Activated CD4-positive, alpha-beta T cell treated with anti-CD3 and anti-CD28 coated beads for 24 hours (primary cell): ENCODE measurements around the gene MBNL2.

Source experiments
- DNase-seq, 2 donors: peaks; one replicate each; pipeline ENCODE4 v3.0.0-alpha.2; 2020; ENCODE audit warnings: low read depth in 2 of 2

The MBNL2 gene

DNA sequence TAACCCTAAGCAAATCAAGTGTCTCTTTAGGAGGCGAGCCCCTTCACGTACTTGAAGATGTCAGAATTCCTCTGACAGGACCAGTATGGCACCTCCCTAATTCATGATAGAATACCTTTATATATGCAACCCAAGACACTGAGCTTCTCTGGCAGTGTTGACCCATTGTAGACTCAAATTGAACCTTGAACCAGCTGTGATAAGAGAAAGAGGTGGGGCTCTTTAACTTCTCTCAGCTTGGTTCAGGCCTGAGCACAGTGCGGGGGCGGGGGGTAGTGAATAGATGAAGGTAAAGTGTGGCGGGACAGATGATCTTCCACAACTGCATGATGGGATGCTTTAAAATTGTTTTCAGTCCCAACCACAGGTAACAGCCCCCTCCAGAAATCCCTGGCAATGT is 12.1 kb downstream of the MBNL2 start:
- no peak for DNase-seq

DNA sequence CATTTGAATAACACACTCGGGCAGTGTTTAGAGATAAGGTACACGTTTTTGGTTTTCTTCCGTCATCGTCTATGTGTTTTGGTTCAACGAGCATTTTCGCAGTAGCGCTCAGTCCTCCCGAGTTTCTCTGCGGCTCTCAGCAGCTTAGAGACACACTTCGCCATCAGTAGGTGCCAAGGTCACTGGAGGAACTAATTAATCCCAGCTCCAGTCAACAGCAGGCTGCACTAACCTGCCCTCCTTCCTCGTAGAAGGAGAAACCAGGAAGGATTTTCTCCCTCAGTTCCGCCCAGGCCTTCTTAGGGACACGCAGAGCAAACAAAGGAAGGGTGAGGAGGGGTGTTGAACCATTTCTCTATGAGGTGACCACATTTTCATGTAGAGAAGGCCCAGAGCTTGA is 12.6 kb downstream of the MBNL2 start:
- DNase-seq = no peak

DNA sequence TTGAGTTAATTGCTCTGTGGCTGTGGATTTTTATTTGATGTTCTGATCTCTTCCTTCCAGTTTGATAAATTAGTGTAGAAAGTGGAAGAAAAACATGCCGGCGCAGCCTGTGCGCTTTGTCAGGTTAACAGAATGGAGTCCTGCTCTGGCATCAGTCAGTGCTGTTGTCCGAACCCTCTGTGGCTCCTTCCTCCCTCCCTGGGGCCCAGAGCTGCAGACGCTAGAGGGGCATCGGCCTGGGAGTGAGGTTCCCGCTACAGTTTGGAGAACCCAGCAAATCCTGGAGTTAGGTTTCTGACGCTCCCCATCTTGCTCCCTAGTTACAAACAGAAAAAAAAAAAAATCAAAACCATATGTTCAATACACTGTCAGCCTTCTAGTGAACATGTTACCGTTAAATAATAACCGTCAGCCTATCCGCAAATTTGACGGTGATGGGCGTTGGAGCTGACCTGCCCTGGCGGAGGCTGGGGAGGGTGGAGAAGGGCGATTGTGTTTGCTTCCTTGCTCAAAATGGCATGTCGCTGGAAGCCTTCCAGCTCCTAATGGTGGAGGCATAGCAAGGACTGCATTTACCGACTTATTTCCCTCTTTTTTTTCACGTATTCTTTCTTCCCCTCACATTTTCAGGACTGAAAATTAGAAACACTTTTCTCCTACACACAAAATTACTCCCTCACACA is 13.6 kb downstream of the MBNL2 start:
- no peak for DNase-seq

DNA sequence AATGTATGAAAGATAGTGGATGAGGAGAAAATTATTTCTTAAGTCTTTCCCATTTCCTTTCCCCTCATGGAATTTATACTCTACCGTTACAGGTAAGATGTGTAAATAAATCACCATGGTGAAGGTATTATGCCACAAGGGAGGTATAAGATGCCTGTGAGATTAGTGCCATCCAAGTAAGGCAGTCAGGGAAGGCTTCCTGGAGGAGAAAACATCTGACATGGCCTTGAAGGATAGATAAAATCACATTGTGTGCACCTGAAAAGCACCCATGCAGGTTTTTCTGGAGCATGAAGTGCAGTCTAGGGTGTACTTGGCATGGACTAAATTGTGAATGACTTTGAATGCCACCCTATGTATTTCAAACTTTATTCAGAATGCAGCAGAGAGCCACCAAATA is 15.3 kb downstream of the MBNL2 start:
- no peak for DNase-seq

DNA sequence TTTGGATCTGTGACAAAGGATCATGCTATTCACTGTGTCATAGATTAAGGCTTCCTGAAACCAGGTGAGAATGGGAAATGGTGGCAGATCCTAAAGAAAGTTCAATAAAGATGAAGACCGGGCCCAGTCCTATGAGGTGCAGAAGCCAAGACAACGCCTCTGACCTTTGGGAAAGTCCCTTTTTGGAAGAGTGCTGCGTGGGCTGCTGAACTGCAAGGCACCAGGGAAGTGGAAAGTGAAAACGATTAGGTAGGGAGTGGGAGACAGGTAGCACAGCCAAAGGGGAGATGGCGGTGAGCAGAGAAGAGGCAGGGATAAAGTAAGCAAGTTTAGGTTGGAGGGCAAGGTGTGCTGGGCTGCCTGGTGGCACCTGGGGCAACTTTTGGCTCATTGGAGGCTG is 16.3 kb downstream of the MBNL2 start:
- DNase-seq = no peak

DNA sequence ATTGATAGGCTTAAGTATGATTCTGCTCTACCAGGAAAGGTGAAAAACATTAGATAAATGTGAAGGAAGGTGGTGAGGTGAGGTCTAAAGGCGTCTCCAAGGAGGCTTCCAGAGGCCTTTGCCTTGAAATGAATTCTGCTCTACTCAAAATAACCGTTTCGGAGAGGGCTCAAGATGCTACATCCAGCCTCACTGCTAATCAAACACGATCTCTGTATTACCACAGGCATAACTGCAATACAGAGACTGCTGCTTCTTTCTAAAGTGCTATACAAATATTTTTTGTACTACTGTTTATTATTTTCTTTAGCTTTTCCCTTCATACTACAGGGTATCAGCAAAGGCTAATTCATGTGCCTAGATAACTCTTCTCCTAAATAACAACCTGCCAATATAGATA is 16.8 kb downstream of the MBNL2 start:
- no peak for DNase-seq

DNA sequence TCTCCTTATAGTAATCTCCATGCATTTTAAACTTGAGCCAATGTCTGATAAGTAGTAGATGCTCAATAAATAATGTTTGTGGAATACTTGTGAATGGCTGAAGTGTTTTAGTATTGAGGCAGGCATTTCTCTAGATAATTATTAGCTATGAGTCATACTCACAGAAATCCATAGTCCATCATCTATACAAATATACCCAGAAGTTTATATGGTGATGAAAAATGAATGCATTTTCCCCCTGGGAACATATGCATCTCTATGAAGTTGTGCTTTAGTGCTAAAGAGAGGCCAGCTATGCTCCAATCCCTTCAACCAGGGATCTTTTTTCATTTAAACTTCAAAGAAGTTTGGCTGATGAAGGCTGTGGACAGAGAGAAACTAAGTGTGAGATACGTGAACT is 17.2 kb downstream of the MBNL2 start:
- DNase-seq = no peak

DNA sequence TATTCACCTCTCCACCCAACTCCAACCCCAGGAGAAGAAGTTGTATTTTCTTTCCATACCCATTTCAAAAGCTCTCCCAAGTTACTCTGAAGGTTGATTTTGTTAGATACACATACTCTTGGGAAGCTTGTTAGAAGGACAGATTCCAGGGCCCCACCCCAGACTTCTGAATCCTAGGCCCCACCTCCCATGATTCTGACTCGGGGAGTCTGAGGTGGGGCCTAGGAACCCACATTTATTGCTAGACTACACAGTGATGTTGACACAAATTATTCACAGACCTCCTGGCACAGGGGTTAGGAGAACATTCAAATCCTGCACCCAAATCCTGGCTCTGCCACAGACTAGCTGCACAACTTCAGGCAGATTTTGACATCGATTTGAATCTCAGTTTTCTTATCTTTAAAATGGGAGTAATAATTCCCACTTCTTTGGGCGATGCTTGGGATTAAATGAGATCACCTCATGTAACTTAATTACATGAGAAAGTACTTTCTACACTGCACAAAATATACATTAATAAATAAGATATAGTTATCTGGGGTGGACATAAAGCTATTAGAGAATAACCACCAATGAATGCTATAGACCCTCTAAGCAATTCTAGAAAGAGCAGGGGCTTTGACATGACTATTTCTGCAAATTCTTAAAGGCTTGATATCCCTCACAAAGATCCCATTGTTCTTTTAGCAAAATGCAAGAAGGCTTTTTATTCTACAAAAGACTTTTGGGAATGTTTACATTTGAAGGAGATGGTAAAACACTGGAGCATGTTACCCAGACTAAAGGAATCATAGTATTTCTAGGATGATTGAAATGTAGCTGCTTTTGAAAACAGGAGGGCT is 18.0 kb downstream of the MBNL2 start:
- no peak for DNase-seq

DNA sequence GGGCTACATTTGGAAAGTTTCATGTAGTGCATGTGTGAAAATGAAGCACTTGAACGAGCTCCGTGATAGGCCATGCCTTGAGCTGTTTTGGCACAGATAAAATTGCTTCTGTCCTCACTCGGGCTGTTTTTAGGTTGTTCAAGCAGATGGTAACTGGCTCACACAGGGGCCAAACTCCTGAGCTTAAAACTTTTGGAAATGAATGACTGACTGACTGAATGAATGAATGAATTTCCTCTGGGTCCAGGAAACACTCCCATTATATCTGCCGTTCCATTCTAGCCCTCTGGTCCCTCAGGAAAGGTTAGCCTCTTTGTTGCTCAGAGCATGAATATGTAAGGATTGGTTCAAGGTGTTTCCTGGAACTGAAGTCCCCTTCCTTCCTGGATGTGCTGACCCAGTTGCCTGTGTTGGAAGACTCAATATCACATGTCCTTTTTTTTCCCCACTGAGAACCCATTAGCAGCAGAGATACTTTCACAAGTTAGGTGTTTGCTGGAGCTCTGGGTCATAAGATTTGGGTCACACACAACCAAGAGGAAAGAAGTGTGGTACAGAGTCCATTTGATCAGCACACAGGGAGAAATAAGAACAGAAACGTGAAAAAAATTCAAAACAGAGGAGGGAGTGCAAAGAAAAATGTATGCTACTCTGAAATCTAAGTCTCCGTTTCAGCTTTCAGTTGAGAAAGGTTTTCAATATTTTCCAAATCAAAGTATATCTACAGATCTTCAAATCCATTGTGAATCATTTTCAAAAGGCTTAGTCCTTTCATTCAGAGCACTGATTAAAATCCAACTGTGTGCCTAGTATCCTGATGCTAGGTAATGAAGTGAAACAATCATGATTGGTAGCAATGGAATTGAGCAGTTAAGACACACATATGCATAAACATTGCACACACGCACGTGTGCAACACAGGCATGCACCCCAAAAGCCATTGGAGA is 18.9 kb downstream of the MBNL2 start:
- DNase-seq = no peak

DNA sequence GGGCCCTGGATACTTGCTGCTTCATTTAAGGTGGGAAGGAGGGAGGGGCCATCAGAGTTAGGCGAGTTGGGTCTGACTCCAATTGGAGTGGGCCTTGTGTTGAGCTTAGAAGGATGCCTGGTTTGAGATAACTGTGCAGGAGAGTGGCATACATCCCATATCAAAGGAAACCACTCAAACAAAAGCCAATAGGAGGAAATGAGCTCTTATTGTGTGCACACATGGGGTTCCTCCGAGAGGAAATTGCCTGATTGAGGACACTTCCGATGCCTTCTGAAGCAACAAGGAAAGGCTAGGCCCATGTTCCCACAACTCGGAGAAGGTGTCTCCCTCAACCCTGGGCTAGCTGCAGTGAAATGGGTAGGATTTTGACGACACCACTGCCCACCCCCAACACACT is 19.6 kb downstream of the MBNL2 start:
- DNase-seq = no peak

DNA sequence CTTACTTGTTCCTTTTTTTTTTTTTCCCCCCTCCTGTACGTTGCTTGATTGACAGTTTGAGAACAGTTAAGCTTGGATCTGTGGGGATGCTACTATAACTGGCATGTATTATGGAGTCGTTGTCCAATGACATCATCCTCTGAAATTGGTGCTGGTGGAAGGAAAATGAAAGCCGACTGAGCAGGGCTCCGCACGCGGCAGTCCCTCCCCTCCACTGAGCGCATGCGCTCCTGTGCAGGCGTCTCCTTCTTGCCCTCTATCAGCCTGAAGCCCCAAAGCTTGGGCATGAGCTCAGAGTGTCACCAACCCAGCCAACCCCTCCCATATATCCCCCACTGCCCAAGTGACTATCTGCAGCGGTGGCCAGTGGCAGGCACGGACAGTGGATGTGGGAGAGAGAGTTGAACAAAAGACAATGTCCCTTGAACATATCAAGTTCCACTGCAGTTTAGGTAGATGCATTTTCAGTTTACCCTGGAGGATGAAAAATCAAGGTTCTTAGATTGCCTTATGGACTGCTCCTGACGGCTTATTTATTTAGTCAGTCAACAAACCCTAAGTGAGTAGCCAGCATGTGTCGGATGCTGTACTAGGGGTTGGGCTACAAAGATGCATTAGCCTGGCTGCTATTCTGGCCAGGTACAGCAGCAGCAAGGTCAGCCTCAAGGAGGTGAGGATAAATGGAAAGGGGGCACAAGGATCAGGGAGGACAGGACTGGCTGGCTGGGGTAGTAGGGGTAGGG is 20.8 kb downstream of the MBNL2 start:
- no peak for DNase-seq

DNA sequence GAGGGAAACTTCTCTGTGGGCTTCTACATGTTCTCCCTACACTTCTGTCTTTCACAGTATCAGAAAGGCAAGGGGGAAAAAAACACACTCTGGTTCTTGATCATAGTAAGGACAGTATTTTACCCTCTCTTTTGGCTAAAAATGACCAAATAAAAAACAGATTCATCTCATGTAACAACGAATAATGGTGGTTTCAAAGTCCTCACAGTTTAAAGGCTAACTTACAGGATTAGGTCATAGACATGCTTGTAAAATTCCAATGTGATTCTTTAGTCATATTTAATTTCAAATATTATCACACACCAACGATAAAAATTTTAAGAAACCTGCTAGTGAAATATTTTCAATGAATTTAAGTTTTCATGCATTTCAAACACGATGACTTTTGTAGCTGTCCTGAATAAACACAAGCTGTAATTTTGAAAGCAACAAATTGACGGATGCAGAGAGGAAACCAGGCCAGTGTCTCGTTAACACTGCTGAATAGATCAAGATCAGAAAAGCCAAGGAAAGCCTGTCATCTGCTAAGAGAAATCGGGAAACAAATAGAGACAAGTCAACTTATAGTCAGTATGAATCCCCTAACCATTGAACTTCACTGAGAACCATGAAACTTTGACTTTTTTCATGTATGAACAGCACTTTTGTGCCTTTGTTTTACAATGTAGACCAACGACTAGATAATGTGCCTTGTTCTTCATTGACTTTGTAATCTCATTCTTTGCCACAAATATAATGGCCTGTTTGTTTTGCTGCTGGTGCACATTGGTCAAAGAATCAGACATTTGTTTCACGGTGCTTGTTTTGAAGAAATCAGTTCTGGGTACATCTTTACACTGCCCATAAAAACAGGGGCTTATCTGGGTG is 22.0 kb downstream of the MBNL2 start:
- no peak for DNase-seq

DNA sequence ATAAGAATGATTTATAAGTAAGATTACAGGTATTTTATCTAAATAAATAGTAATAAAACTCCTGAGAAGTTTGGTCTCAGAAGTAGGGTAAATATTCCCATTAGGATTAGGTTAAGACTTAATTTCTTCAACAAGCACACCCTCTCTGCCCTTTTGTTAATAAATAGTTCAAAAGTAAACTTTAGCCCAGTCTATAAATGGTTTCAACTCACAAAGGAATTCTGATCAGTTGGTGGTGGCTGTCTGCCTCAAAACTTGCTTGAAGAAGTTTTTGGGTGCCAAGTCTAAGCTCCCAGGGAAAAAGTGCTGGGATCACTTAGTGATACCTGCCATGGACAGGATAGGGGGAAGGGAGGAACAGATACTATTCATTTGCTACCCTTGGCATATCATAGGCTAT is 22.9 kb downstream of the MBNL2 start:
- no peak for DNase-seq

DNA sequence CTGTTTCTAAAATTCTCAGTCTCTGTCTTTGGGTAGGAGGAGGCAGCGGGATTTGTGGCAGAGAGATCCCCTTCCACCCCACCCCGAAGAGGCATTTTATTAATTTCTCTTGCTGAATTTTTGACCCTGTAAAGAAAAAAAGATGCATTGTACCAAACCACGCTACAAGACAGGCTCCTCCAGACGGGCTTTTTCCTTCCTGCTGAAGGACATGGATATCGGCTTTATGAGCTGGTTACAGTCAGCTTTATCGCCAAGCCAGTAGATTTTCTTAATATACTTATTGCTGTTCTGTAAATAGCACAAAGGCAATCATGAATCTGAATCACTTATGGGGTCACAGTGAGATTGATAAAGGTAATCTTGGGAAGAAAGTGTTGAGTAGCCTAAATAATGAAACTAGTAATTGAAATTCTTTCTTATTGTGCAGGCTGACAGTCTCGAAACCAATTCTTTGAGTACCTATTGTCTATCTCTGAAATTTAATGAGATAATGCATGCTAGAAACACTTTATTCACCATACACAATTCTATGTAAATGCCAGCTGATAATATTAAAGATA is 24.5 kb downstream of the MBNL2 start:
- no peak for DNase-seq

DNA sequence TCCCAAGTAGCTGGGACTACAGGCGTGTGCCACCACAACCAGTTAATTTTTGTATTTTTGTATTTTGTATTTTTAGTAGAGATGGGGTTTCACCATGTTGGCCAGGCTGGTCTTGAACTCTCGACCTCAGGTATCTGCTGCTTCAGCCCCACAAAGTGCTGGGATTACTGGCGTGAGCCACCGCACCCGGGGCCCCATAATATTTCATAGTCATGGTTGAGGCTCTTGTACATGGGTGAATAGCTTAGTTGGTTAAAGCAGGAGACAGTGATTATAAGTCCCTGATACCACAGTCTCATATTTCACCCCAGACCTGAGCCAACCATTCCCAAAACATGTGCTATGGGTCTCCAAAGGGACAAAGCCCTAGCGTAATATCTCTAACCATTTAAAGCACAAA is 26.1 kb downstream of the MBNL2 start:
- DNase-seq = no peak

DNA sequence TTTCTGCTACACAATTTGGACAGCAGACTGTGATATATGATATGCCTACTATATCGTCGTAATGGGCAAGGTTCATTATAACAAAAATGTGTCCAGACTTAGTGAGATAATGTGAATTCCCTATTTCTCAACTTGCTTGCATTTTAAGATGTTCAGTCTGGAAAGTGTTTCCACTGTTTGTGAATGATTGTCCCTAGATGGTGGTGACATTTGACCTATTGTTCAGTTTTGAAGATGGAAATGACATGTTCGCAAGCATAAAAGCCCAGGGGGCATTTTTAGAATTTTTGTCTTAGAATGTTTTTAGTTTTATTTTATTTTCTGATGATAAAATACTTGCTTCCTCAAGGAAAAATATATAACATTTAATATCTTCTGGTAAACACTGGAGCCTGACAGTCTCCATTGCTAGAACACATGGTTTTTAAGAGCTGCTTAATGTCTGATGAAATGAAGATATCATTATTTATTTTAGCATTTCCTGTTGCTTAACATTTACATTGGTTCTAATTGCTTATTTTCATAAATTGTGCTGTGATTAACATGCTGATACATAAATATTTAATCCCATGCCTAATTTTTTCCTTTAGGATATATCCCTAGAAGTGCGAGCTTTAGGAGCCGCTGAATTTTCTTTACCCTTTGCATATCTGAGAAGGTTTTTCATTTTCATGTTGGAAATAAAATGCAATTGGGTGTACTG is 27.1 kb downstream of the MBNL2 start:
- DNase-seq = no peak

DNA sequence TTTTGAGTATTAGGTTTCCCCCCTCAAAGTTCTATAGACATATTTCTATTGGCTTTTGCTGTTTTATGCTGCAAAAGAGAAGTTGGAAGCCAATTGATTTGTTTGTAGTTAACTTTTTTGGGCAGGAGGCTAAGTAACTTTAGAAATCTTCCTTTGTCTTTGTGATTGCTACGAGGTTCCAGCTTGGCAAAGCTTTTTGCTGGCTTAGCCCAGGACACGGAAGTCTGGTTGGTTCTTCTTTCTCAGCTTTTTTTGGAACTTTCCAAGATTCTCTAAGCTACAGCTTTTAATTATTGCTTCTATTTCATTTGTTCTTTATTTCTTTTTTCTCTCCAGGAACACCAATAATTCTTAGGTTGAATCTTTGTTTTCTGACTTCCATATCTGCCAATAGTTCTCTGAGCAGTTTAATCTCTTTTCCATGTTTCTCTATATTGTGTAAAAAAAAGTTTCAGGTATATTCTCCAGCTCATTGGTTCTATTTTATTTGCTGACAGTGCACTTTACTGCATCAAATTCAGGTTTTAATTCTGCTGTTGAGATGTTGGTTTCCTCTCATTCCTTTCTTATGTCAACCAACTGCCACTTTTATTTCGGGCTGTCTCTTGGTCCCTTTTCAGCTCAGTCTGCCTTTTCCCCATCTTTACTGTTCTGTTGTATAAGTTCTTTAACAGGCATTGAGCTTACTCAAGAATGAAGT is 27.8 kb downstream of the MBNL2 start:
- DNase-seq = no peak

DNA sequence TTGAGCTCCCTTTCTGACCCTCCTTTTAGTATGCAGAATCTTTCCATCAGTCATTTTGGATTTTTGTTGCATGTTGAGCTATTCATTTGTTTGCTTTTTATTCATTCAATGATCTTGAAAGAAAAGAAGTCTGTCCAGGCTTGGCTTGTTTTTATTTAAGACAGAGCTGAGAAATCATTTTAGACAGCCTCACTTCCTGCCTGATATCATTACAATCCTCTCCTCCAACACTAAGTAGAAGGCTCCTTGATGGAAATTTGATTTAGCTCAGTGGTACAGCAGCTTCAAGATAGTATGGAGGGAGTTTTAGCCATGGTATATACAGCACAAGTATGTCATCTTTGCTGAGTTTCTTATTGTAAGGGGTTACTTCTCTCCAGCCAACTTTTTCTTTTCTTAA is 28.4 kb downstream of the MBNL2 start:
- DNase-seq = no peak

DNA sequence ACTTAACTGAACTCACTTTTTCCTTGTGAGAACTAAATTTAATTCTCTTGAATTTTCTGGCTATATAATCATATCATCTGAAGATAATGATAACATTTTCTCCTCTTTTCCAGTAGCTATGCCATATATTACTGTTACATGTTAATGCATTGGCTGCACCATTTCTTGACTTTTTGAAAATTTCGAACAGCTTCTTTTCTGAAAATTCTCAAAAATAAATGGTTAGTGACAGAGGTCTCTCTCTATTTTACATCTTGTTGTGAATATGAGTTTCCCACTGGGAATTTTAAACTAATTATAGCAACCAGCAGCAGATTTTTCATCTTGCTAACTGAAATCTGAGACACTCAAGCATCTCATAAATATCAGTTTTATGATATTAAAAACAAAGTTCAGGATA is 30.6 kb downstream of the MBNL2 start:
- DNase-seq = no peak
